WTC11 (cell line): Measurements from ENCODE around the gene LCN1.

ENCODE experiments used
- ATF1 ChIP-seq: sonication (generic); formaldehyde crosslinking; IDR thresholded peaks from 2 replicates; pipeline ENCODE4 v1.8.1; 2023; ENCODE audit warnings: mild to moderate bottlenecking, moderate library complexity, missing genetic modification reagents
- MAX ChIP-seq: sonication (generic); formaldehyde crosslinking; IDR thresholded peaks from 2 replicates; pipeline ENCODE4 v1.8.0; 2022; ENCODE audit warnings: mild to moderate bottlenecking, missing genetic modification reagents
- SP1 ChIP-seq: sonication (generic); formaldehyde crosslinking; conservative IDR thresholded peaks from 2 replicates; pipeline ENCODE4 v1.8.1; 2022; ENCODE audit warnings: missing genetic modification reagents
- TEAD4 ChIP-seq: sonication (generic); formaldehyde crosslinking; IDR thresholded peaks from 2 replicates; pipeline ENCODE4 v1.8.0; 2022; ENCODE audit warnings: mild to moderate bottlenecking, missing genetic modification reagents
- TF ChIP-seq, protein P1 (sequence below): sonication (generic); formaldehyde crosslinking; IDR thresholded peaks from 2 replicates; pipeline ENCODE4 v1.8.1; 2023; ENCODE audit warnings: mild to moderate bottlenecking, moderate library complexity, missing genetic modification reagents
- TF ChIP-seq, protein P2 (sequence below): fragments of 200-600 bp; IDR thresholded peaks from 2 replicates; pipeline ENCODE4 v1.8.0; 2022; ENCODE audit warnings: antibody characterized with exemption
- TF ChIP-seq, protein P3 (sequence below): sonication (generic); formaldehyde crosslinking; IDR thresholded peaks from 2 replicates; pipeline ENCODE4 v1.8.1; 2023; ENCODE audit warnings: mild to moderate bottlenecking, missing genetic modification reagents, borderline replicate concordance

DNA sequence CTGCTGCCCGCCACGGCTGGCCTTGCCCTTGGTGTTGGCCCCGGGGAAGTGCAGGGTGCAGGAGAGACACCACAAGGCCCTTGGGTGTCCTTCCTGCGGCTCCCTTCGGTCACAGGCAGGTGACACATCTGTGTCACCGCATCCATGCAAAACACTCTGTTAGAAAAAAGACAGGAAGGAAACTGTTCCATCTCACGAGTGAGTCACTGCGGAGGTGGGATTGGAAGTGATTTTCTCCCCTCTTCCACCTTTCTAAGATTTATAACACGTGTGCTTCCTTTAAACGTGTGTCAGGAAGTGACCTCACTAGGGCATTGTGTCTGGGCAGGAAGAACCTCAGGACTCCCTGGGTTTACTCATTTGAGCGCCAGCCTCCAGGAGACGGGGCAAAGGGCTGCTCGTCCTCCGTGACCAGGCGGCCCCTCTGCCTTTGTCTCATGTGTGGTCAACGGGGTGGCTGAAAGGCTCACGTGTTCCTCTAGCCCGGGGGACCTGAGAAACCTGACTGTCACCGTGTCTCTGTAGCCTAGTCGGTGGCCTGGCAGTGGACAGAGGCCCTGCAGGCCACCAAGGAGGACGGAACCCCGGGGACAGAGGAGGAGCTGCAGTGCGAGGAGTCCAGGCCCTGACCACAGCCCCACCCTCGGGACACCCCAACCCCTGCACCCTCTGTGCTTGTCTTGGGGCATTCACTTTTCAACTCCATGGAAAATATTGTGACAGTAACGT is 4.9 kb upstream of the LCN1 start:
- TF ChIP-seq SP1 (CRISPR knock-in tag): no peak
- TF ChIP-seq, protein P1, sequence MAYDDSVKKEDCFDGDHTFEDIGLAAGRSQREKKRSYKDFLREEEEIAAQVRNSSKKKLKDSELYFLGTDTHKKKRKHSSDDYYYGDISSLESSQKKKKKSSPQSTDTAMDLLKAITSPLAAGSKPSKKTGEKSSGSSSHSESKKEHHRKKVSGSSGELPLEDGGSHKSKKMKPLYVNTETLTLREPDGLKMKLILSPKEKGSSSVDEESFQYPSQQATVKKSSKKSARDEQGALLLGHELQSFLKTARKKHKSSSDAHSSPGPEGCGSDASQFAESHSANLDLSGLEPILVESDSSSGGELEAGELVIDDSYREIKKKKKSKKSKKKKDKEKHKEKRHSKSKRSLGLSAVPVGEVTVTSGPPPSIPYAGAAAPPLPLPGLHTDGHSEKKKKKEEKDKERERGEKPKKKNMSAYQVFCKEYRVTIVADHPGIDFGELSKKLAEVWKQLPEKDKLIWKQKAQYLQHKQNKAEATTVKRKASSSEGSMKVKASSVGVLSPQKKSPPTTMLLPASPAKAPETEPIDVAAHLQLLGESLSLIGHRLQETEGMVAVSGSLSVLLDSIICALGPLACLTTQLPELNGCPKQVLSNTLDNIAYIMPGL (CRISPR knock-in tag): no peak
- TF ChIP-seq, protein P2, sequence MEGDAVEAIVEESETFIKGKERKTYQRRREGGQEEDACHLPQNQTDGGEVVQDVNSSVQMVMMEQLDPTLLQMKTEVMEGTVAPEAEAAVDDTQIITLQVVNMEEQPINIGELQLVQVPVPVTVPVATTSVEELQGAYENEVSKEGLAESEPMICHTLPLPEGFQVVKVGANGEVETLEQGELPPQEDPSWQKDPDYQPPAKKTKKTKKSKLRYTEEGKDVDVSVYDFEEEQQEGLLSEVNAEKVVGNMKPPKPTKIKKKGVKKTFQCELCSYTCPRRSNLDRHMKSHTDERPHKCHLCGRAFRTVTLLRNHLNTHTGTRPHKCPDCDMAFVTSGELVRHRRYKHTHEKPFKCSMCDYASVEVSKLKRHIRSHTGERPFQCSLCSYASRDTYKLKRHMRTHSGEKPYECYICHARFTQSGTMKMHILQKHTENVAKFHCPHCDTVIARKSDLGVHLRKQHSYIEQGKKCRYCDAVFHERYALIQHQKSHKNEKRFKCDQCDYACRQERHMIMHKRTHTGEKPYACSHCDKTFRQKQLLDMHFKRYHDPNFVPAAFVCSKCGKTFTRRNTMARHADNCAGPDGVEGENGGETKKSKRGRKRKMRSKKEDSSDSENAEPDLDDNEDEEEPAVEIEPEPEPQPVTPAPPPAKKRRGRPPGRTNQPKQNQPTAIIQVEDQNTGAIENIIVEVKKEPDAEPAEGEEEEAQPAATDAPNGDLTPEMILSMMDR: no peak
- TF ChIP-seq, protein P3, sequence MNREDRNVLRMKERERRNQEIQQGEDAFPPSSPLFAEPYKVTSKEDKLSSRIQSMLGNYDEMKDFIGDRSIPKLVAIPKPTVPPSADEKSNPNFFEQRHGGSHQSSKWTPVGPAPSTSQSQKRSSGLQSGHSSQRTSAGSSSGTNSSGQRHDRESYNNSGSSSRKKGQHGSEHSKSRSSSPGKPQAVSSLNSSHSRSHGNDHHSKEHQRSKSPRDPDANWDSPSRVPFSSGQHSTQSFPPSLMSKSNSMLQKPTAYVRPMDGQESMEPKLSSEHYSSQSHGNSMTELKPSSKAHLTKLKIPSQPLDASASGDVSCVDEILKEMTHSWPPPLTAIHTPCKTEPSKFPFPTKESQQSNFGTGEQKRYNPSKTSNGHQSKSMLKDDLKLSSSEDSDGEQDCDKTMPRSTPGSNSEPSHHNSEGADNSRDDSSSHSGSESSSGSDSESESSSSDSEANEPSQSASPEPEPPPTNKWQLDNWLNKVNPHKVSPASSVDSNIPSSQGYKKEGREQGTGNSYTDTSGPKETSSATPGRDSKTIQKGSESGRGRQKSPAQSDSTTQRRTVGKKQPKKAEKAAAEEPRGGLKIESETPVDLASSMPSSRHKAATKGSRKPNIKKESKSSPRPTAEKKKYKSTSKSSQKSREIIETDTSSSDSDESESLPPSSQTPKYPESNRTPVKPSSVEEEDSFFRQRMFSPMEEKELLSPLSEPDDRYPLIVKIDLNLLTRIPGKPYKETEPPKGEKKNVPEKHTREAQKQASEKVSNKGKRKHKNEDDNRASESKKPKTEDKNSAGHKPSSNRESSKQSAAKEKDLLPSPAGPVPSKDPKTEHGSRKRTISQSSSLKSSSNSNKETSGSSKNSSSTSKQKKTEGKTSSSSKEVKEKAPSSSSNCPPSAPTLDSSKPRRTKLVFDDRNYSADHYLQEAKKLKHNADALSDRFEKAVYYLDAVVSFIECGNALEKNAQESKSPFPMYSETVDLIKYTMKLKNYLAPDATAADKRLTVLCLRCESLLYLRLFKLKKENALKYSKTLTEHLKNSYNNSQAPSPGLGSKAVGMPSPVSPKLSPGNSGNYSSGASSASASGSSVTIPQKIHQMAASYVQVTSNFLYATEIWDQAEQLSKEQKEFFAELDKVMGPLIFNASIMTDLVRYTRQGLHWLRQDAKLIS (CRISPR knock-in tag): no peak
- no peak for TF ChIP-seq MAX
- TF ChIP-seq TEAD4: no peak
- no peak for TF ChIP-seq ATF1
